ENCODE measurements around the gene MAT2B.
"Not testable (repeated sequence)": the region's sequence is repeated elsewhere in the genome, so short reads cannot be mapped to it uniquely, and the experiment has no call there.

Gene MAT2B

GRCh38 chr5:163504079-163504931 is 1.1 kb upstream of the MAT2B start:
- DNase-seq, result peak; percentile 26 to 38

- DNase-seq, result no peak
Observed at GRCh38 chr5:163505049-163505367, 411 bp upstream of the MAT2B start.

GRCh38 chr5:163506095-163506457 is 657 bp downstream of the MAT2B start:
- DNase-seq, result no peak

GRCh38 chr5:163506726-163507125 is 1.3 kb downstream of the MAT2B start:
- DNase-seq, result peak in 1 of 2 donors; percentile 14

GRCh38 chr5:163508753-163509152 is 3.3 kb downstream of the MAT2B start:
- no peak for DNase-seq

- DNase-seq, result no peak
Observed at GRCh38 chr5:163509291-163509951, 4.0 kb downstream of the MAT2B start.

GRCh38 chr5:163512526-163512925 is 7.1 kb downstream of the MAT2B start:
- DNase-seq, result no peak

GRCh38 chr5:163525096-163525495 is 19.7 kb downstream of the MAT2B start:
- DNase-seq, result no peak

- DNase-seq, result no peak
Observed at GRCh38 chr5:163529698-163530097, 24.3 kb downstream of the MAT2B start.

GRCh38 chr5:163531272-163531671 is 25.9 kb downstream of the MAT2B start:
- DNase-seq, result no peak

- DNase-seq, result no peak
Observed at GRCh38 chr5:163532171-163533084, 27.0 kb downstream of the MAT2B start.

- DNase-seq, result no peak
Observed at GRCh38 chr5:163533223-163533622, 27.8 kb downstream of the MAT2B start.

- no peak for DNase-seq
Observed at GRCh38 chr5:163534492-163535094, 29.2 kb downstream of the MAT2B start.

- no peak for DNase-seq
Observed at GRCh38 chr5:163535290-163535689, 29.9 kb downstream of the MAT2B start.

- DNase-seq, result not testable (repeated sequence)
Observed at GRCh38 chr5:163536442-163536841, 31.0 kb downstream of the MAT2B start.

GRCh38 chr5:163540696-163541095 is 35.3 kb downstream of the MAT2B start:
- no peak for DNase-seq

- no peak for DNase-seq
Observed at GRCh38 chr5:163542771-163543170, 37.4 kb downstream of the MAT2B start.

- no peak for DNase-seq
Observed at GRCh38 chr5:163544041-163544440, 38.6 kb downstream of the MAT2B start.

- no peak for DNase-seq
Observed at GRCh38 chr5:163544836-163545235, 39.4 kb downstream of the MAT2B start.

- DNase-seq, result no peak
Observed at GRCh38 chr5:163548649-163549048, 43.2 kb downstream of the MAT2B start.

- DNase-seq, result no peak
Observed at GRCh38 chr5:163551156-163551555, 45.7 kb downstream of the MAT2B start.

GRCh38 chr5:163552536-163552935 is 47.1 kb downstream of the MAT2B start:
- DNase-seq, result no peak

GRCh38 chr5:163561339-163561738 is 55.9 kb downstream of the MAT2B start:
- no peak for DNase-seq
